SK-N-SH (cell line): ENCODE measurements around the gene SMO. TPM values are rescaled to one million over a fixed set of nuclear protein-coding genes. Genes with fewer than 3 reads are reported as not detected.

ENCODE experiments used
- CTCF ChIA-PET: fragments of 300-600, 350-600 bp; formaldehyde crosslinking; extraction: SDS; loops from one replicate; lab custom pipeline; 2021; lab: Yijun Ruan, JAX
- POLR2A ChIA-PET: fragments of 350-600 bp; sonication (Branson Sonifier 250); formaldehyde crosslinking; extraction: SDS; loops from one replicate; lab custom pipeline; 2020; ENCODE audit warnings: antibody characterized with exemption, inconsistent platforms; lab: Yijun Ruan, JAX
- DNase-seq: peaks from one replicate; pipeline ENCODE4 v3.0.0; 2012
- H2AFZ ChIP-seq: fragments of 200-600 bp; sonication (generic); 2 replicates; pipeline ENCODE4 v1.8.1; 2016; ENCODE audit warnings: antibody characterized with exemption, mild to moderate bottlenecking, low read depth
- H3F3A ChIP-seq: fragments of 200-600 bp; sonication (generic); replicated peaks from 2 replicates; pipeline ENCODE3; 2016; ENCODE audit warnings: antibody characterized with exemption, mild to moderate bottlenecking; ENCODE audit not compliant: insufficient read depth
- H3K27ac ChIP-seq, 2 experiments: fragments of 200-500 bp in 1 of 2; fragments of 200-600 bp in 1 of 2; sonication (Bioruptor generic) in 1 of 2; sonication (generic), shearing (Covaris generic) in 1 of 2; 2 replicates each; pipeline versions ENCODE4 v1.5.1 to v1.6.1; 2014 to 2016; ENCODE audit warnings: low read depth in 2 of 2, inconsistent platforms in 1 of 2, low read length in 1 of 2, mild to moderate bottlenecking in 1 of 2, mixed read lengths in 1 of 2
- H3K27me3 ChIP-seq: fragments of 200-600 bp; sonication (generic), shearing (Covaris generic); 2 replicates; pipeline ENCODE4 v1.6.1; 2016; ENCODE audit warnings: mixed run types; ENCODE audit not compliant: insufficient read depth
- H3K36me3 ChIP-seq, 2 experiments: fragments of 200-500 bp in 1 of 2; fragments of 200-600 bp in 1 of 2; sonication (Bioruptor generic) in 1 of 2; sonication (generic) in 1 of 2; replicated peaks in 1 of 2; 2 replicates each; pipeline versions ENCODE3 to v1.5.1; 2014 to 2016; ENCODE audit warnings: low read length in 1 of 2, mild to moderate bottlenecking in 1 of 2; ENCODE audit not compliant: insufficient read depth in 2 of 2, control insufficient read depth in 1 of 2
- H3K4me1 ChIP-seq, 2 experiments: fragments of 200-500 bp in 1 of 2; fragments of 200-600 bp in 1 of 2; sonication (Bioruptor generic) in 1 of 2; sonication (generic), shearing (Covaris generic) in 1 of 2; 2 replicates each; pipeline versions ENCODE4 v1.5.1 to v1.6.1; 2014 to 2016; ENCODE audit warnings: low read depth in 1 of 2, low read length in 1 of 2, mixed run types in 1 of 2; ENCODE audit not compliant: insufficient read depth in 2 of 2, control insufficient read depth in 1 of 2
- H3K4me2 ChIP-seq: fragments of 200-600 bp; sonication (generic), shearing (Covaris generic); 2 replicates; pipeline ENCODE4 v1.6.1; 2017; ENCODE audit warnings: mixed run types
- H3K4me3 ChIP-seq, 2 experiments: fragments of 200-500 bp in 1 of 2; fragments of 200-600 bp in 1 of 2; sonication (Bioruptor generic) in 1 of 2; sonication (generic), shearing (Covaris generic) in 1 of 2; 2 replicates each; pipeline versions ENCODE4 v1.5.1 to v1.8.1; 2014 to 2016; ENCODE audit warnings: low read depth in 2 of 2, inconsistent platforms in 1 of 2, low read length in 1 of 2, mild to moderate bottlenecking in 1 of 2, mixed read lengths in 1 of 2, moderate library complexity in 1 of 2
- H3K79me2 ChIP-seq: fragments of 200-600 bp; sonication (generic); 2 replicates; pipeline ENCODE4 v1.8.1; 2017; ENCODE audit warnings: mild to moderate bottlenecking; ENCODE audit not compliant: insufficient read depth
- H3K9ac ChIP-seq: fragments of 200-600 bp; sonication (generic); 2 replicates; pipeline ENCODE4 v1.6.1; 2017; ENCODE audit warnings: mixed run types
- H3K9me2 ChIP-seq: fragments of 200-600 bp; sonication (generic); 2 replicates; pipeline ENCODE4 v1.6.1; 2017; ENCODE audit warnings: mixed run types
- H3K9me3 ChIP-seq: fragments of 200-600 bp; sonication (generic); 2 replicates; pipeline ENCODE4 v1.6.1; 2017; ENCODE audit warnings: mixed run types, mild to moderate bottlenecking, moderate library complexity
- H4K20me1 ChIP-seq: fragments of 200-600 bp; sonication (generic); 2 replicates; pipeline ENCODE4 v1.6.1; 2017; ENCODE audit warnings: mild to moderate bottlenecking, mixed run types; ENCODE audit not compliant: insufficient read depth
- EP300 ChIP-seq, 2 experiments: IDR thresholded peaks; 2 replicates each; pipeline versions ENCODE4 v1.4.0 to v1.6.1; 2012; ENCODE audit warnings: borderline replicate concordance in 1 of 2, low read depth in 1 of 2, low read length in 1 of 2
- EZH2phosphoT487 ChIP-seq: fragments of 200-600 bp; sonication (generic); IDR thresholded peaks from 2 replicates; pipeline ENCODE4 v1.6.1; 2017; ENCODE audit warnings: low read depth, mixed run types, mild to moderate bottlenecking, antibody characterized with exemption, moderate library complexity, borderline replicate concordance
- FOXJ3 ChIP-seq: sonication (generic); formaldehyde crosslinking; IDR thresholded peaks from 2 replicates; pipeline ENCODE4 v1.5.1; 2020; ENCODE audit warnings: mild to moderate bottlenecking, missing genetic modification reagents
- FOXM1 ChIP-seq: IDR thresholded peaks from 2 replicates; pipeline ENCODE4 v1.4.0; 2012; ENCODE audit warnings: low read depth, mild to moderate bottlenecking
- IRF3 ChIP-seq: fragments of 150-350 bp; IDR thresholded peaks from 2 replicates; pipeline ENCODE4 v1.6.1; 2016; ENCODE audit warnings: mild to moderate bottlenecking, low read depth, low read length
- JUND ChIP-seq: IDR thresholded peaks from 2 replicates; pipeline ENCODE4 v1.4.0; 2012
- MEF2A ChIP-seq: IDR thresholded peaks from 2 replicates; pipeline ENCODE4 v1.4.0; 2012; ENCODE audit warnings: low read depth, borderline replicate concordance
- MXI1 ChIP-seq: IDR thresholded peaks from 2 replicates; pipeline ENCODE4 v1.6.1; 2012; ENCODE audit warnings: mild to moderate bottlenecking, low read depth, low read length, improper control_type of control experiment
- NRF1 ChIP-seq: IDR thresholded peaks from 2 replicates; pipeline ENCODE4 v1.6.1; 2012; ENCODE audit warnings: low read depth, mild to moderate bottlenecking, low read length
- RAD21 ChIP-seq: IDR thresholded peaks from 2 replicates; pipeline ENCODE4 v1.6.1; 2012; ENCODE audit warnings: mild to moderate bottlenecking, low read length
- REST ChIP-seq: IDR thresholded peaks from 2 replicates; pipeline ENCODE4 v1.6.1; 2012; ENCODE audit warnings: mild to moderate bottlenecking, low read depth, low read length, moderate library complexity
- TAF1 ChIP-seq: IDR thresholded peaks from 2 replicates; pipeline ENCODE4 v1.6.1; 2012; ENCODE audit warnings: low read depth, mild to moderate bottlenecking, low read length, moderate library complexity, borderline replicate concordance
- TEAD4 ChIP-seq: IDR thresholded peaks from 2 replicates; pipeline ENCODE4 v1.4.0; 2012; ENCODE audit warnings: mild to moderate bottlenecking, borderline replicate concordance; ENCODE audit not compliant: insufficient read depth
- ZBTB33 ChIP-seq: IDR thresholded peaks from 2 replicates; pipeline ENCODE4 v1.4.0; 2012; ENCODE audit warnings: low read depth, borderline replicate concordance
- WGBS: methylation state at CpG from one replicate; pipeline ENCODE4 v1.1.6; 2017; ENCODE audit warnings: low lambda C conversion rate; 5-methylcytosine and 5-hydroxymethylcytosine counted together
- polyA plus RNA-seq, 3 experiments: library from polyadenylated mRNA; depleted of rRNA; stranded (reverse); fragments of >200 nt; gene quantifications; 2 replicates each; pipeline ENCODE4 v1.2.3, GENCODE V29; 2012

The SMO gene
- polyA plus RNA-seq, 1 of the 3 experiments (the other 2 are of a cell fraction) = 37.0 TPM

GRCh38 chr7:129184981-129185670 lies 3.3 kb upstream of the SMO start (continued):
- TF ChIP-seq IRF3 (no peak), NRF1 (no peak), FOXJ3 (no peak), REST (no peak), MEF2A (no peak), TAF1 (no peak)

GRCh38 chr7:129186749-129187260 lies 1.6 kb upstream of the SMO start:
- H3K9me3 ChIP-seq = no peaks in the 10 kb centered on the region
- no peaks in the 10 kb centered on the region for H3K9me2 ChIP-seq
- no peak overlapping the region for H2AFZ ChIP-seq
- peaks cover 0 to 20% of the 10 kb centered on the region in 2 experiments; a peak in 2 of 4 replicates for H3K4me1 ChIP-seq
- ChIA-PET POLR2A (interaction anchor here (0.6 kb wide), 1 partner anchor 102 kb away, joined by 3 read pairs; no protein-coding TSS in a partner anchor), CTCF (interaction anchor here (0.9 to 2.1 kb wide), 4 partner anchors 23 to 113 kb away, joined by 3 to 7 read pairs (median 4); no protein-coding TSS in a partner anchor)
- H3K27me3 ChIP-seq = no peaks in the 10 kb centered on the region
- H3K36me3 ChIP-seq = no peaks in the 10 kb centered on the region
- peaks cover 27% of the 10 kb centered on the region for H3K79me2 ChIP-seq
- WGBS = 97% methylated on average over 6 of the region's 6 CpGs
- no peak for DNase-seq
- H3K27ac ChIP-seq = no peak overlapping the region
- H3K9ac ChIP-seq = no peak overlapping the region
- no peaks in the 10 kb centered on the region for H3F3A ChIP-seq
- H4K20me1 ChIP-seq = peaks cover 18% of the 10 kb centered on the region
- no peak for TF ChIP-seq FOXM1
- TF ChIP-seq JUND = no peak
- no peak for TF ChIP-seq NRF1
- TF ChIP-seq RAD21 = no peak
- no peak for TF ChIP-seq EZH2phosphoT487
- no peak for TF ChIP-seq IRF3
- no peak for TF ChIP-seq TEAD4
- no peak for TF ChIP-seq MXI1
- no peak for TF ChIP-seq MEF2A
- no peak for TF ChIP-seq EP300 (IDR thresholded peaks at IDR 0.05; ENCODE audit: borderline replicate concordance in 1 of 2, low read depth in 1 of 2, low read length in 1 of 2)
- no peak for TF ChIP-seq ZBTB33
- no peak overlapping the region for H3K4me3 ChIP-seq
- no peak overlapping the region for H3K4me2 ChIP-seq
